ENCODE results near the gene DENND5A. TPM values are rescaled to one million over a fixed set of nuclear protein-coding genes. Genes with fewer than 3 reads are reported as not detected.

The DENND5A gene
- total and polyA plus RNA-seq, 4 donors: 7.9 to 45.8 (median 18.2) TPM

DNA sequence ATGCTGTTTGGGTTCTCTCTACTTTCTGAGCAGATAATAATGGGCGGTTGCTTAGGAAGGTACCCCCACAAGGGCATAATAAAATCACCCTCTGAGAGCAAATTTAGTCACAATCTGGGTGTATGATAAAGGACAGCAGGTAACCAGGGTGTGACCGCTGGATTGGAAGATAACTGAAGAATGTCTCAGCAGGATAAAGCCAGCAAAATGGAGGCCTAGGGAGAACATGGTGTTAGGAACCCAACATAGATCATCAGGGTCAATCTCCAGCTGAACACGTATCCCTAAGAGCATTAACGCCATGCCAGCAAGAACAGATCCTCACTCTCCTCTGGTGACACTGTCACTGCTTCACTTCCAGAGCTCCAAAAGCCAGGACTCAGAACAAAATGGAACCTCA is 109.2 kb downstream of the DENND5A start:
- Histone ChIP-seq H3K4me3 (ENCODE audit: low read depth in 1 of 3, low read length in 3 of 3) (no peak overlapping the region), H3K9ac (ENCODE audit: low read depth in 1 of 2, low read length in 2 of 2) (no peak overlapping the region), H3K27me3 (ENCODE audit: control insufficient read depth in 4 of 4, insufficient read depth in 4 of 4, low read length in 3 of 4) (no peaks in the 10 kb centered on the region), H3K9me3 (ENCODE audit: control insufficient read depth in 4 of 4, low read length in 3 of 4) (no peaks in the 10 kb centered on the region), H3K36me3 (ENCODE audit: control insufficient read depth in 4 of 4, insufficient read depth in 3 of 4, low read depth in 1 of 4, low read length in 3 of 4) (peaks cover 0 to 18% (median 15%) of the 10 kb centered on the region in 4 donors), H3K4me1 (ENCODE audit: control insufficient read depth in 4 of 4, insufficient read depth in 4 of 4, low read length in 3 of 4) (no peaks in the 10 kb centered on the region), H3K27ac (ENCODE audit: low read depth in 1 of 2, low read length in 2 of 2) (no peak overlapping the region)
- WGBS: 98% methylated on average over 4 of the region's 4 CpGs
- no peak for DNase-seq (ENCODE audit: low spot score)
- TF ChIP-seq FOXA2 (IDR thresholded peaks at IDR 0.05) (no peak), SP1 (IDR thresholded peaks at IDR 0.05) (no peak), TAF1 (conservative IDR thresholded peaks at IDR 0.05) (no peak), JUND (IDR thresholded peaks at IDR 0.05) (no peak), HNF4A (conservative IDR thresholded peaks at IDR 0.05) (no peak), RXRA (IDR thresholded peaks at IDR 0.05) (no peak), GABPA (IDR thresholded peaks at IDR 0.05 in 1 of 2, conservative IDR thresholded peaks at IDR 0.05 in 1 of 2) (no peak), NR2F2 (IDR thresholded peaks at IDR 0.05) (no peak), HNF4G (IDR thresholded peaks at IDR 0.05) (no peak), EGR1 (IDR thresholded peaks at IDR 0.05; ENCODE audit: low read depth in 2 of 2) (no peak), RAD21 (IDR thresholded peaks at IDR 0.05) (no peak), FOXA1 (IDR thresholded peaks at IDR 0.05) (no peak), YY1 (IDR thresholded peaks at IDR 0.05) (no peak)
- TF ChIP-seq, protein P1, sequence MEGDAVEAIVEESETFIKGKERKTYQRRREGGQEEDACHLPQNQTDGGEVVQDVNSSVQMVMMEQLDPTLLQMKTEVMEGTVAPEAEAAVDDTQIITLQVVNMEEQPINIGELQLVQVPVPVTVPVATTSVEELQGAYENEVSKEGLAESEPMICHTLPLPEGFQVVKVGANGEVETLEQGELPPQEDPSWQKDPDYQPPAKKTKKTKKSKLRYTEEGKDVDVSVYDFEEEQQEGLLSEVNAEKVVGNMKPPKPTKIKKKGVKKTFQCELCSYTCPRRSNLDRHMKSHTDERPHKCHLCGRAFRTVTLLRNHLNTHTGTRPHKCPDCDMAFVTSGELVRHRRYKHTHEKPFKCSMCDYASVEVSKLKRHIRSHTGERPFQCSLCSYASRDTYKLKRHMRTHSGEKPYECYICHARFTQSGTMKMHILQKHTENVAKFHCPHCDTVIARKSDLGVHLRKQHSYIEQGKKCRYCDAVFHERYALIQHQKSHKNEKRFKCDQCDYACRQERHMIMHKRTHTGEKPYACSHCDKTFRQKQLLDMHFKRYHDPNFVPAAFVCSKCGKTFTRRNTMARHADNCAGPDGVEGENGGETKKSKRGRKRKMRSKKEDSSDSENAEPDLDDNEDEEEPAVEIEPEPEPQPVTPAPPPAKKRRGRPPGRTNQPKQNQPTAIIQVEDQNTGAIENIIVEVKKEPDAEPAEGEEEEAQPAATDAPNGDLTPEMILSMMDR (IDR thresholded peaks at IDR 0.05; ENCODE audit: low read depth, low read length, missing input control): no peak
- TF ChIP-seq, protein P2, sequence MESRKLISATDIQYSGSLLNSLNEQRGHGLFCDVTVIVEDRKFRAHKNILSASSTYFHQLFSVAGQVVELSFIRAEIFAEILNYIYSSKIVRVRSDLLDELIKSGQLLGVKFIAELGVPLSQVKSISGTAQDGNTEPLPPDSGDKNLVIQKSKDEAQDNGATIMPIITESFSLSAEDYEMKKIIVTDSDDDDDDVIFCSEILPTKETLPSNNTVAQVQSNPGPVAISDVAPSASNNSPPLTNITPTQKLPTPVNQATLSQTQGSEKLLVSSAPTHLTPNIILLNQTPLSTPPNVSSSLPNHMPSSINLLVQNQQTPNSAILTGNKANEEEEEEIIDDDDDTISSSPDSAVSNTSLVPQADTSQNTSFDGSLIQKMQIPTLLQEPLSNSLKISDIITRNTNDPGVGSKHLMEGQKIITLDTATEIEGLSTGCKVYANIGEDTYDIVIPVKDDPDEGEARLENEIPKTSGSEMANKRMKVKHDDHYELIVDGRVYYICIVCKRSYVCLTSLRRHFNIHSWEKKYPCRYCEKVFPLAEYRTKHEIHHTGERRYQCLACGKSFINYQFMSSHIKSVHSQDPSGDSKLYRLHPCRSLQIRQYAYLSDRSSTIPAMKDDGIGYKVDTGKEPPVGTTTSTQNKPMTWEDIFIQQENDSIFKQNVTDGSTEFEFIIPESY (IDR thresholded peaks at IDR 0.05): no peak
- TF ChIP-seq, protein P3, sequence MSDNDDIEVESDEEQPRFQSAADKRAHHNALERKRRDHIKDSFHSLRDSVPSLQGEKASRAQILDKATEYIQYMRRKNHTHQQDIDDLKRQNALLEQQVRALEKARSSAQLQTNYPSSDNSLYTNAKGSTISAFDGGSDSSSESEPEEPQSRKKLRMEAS (IDR thresholded peaks at IDR 0.05): no peak
- TF ChIP-seq, protein P4, sequence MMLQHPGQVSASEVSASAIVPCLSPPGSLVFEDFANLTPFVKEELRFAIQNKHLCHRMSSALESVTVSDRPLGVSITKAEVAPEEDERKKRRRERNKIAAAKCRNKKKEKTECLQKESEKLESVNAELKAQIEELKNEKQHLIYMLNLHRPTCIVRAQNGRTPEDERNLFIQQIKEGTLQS (IDR thresholded peaks at IDR 0.05): no peak
- TF ChIP-seq, protein P5, sequence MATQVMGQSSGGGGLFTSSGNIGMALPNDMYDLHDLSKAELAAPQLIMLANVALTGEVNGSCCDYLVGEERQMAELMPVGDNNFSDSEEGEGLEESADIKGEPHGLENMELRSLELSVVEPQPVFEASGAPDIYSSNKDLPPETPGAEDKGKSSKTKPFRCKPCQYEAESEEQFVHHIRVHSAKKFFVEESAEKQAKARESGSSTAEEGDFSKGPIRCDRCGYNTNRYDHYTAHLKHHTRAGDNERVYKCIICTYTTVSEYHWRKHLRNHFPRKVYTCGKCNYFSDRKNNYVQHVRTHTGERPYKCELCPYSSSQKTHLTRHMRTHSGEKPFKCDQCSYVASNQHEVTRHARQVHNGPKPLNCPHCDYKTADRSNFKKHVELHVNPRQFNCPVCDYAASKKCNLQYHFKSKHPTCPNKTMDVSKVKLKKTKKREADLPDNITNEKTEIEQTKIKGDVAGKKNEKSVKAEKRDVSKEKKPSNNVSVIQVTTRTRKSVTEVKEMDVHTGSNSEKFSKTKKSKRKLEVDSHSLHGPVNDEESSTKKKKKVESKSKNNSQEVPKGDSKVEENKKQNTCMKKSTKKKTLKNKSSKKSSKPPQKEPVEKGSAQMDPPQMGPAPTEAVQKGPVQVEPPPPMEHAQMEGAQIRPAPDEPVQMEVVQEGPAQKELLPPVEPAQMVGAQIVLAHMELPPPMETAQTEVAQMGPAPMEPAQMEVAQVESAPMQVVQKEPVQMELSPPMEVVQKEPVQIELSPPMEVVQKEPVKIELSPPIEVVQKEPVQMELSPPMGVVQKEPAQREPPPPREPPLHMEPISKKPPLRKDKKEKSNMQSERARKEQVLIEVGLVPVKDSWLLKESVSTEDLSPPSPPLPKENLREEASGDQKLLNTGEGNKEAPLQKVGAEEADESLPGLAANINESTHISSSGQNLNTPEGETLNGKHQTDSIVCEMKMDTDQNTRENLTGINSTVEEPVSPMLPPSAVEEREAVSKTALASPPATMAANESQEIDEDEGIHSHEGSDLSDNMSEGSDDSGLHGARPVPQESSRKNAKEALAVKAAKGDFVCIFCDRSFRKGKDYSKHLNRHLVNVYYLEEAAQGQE (IDR thresholded peaks at IDR 0.05): no peak

Data from liver (tissue), 9 donors.